Aorta (tissue), 5 donors: Measurements from ENCODE around the gene LZTS2. TPM values are rescaled to one million over a fixed set of nuclear protein-coding genes. Genes with fewer than 3 reads are reported as not detected.
A peak's percentile ranks its signal among the peaks of the same experiment; 100 is the strongest.

Source experiments
- ATAC-seq: fragments of 200-7000 bp; cut with Tn5 transposase; one replicate; pipeline ENCODE4 v1.9.1; 2022; ENCODE audit warnings: moderate library complexity; ENCODE audit not compliant: low FRiP score
- DNase-seq, 2 donors: peaks; one replicate each; pipeline ENCODE4 v3.0.0-alpha.2; 2020
- H3K27ac ChIP-seq, 2 donors: one replicate each; pipeline ENCODE4 v1.5.1; 2013; ENCODE audit warnings: low read length in 2 of 2, mild to moderate bottlenecking in 2 of 2, moderate library complexity in 2 of 2, control low read depth in 1 of 2, inconsistent platforms in 1 of 2, low read depth in 1 of 2
- H3K27me3 ChIP-seq, 2 donors: one replicate each; pipeline ENCODE4 v1.6.1; 2013; ENCODE audit warnings: control low read depth in 1 of 2, low read length in 1 of 2, mild to moderate bottlenecking in 1 of 2, moderate library complexity in 1 of 2; ENCODE audit not compliant: insufficient read depth in 2 of 2, control insufficient read depth in 1 of 2
- H3K36me3 ChIP-seq, 2 donors: one replicate each; pipeline ENCODE4 v1.6.1; 2013; ENCODE audit warnings: control low read depth in 1 of 2, low read length in 1 of 2, mild to moderate bottlenecking in 1 of 2; ENCODE audit not compliant: insufficient read depth in 2 of 2, control insufficient read depth in 1 of 2
- H3K4me1 ChIP-seq, 2 donors: one replicate each; pipeline ENCODE4 v1.6.1; 2013; ENCODE audit warnings: low read length in 2 of 2, control low read depth in 1 of 2, mild to moderate bottlenecking in 1 of 2, moderate library complexity in 1 of 2; ENCODE audit not compliant: insufficient read depth in 2 of 2, control insufficient read depth in 1 of 2
- H3K4me3 ChIP-seq, 2 donors: one replicate each; pipeline ENCODE4 v1.5.1; 2013; ENCODE audit warnings: low read length in 2 of 2, control low read depth in 1 of 2, mild to moderate bottlenecking in 1 of 2
- H3K9me3 ChIP-seq: one replicate; pipeline ENCODE4 v1.6.1; 2013; ENCODE audit warnings: mild to moderate bottlenecking, low read length; ENCODE audit not compliant: control insufficient read depth
- WGBS, 2 donors: extraction: QIAGEN DNeasy Blood & Tissue Kit; methylation state at CpG; one replicate each; pipeline ENCODE4 v1.1.7; 2013; 5-methylcytosine and 5-hydroxymethylcytosine counted together
- intact Hi-C, 2 donors: fragments of 100-400 bp; cut with DNase I; formaldehyde crosslinking; loops; one replicate each; pipeline versions ENCODE4 v1.14.2 to v1.15.0; 2022
- polyA plus RNA-seq, 2 donors: library from polyadenylated mRNA; stranded (reverse); fragments of 200-250 nt; gene quantifications; one replicate each; pipeline ENCODE4 v1.2.3, GENCODE V29; 2013
- total RNA-seq, 2 donors: library from RNA; stranded (reverse); fragmentation: NEBNext Ultra II Directional; extraction: Animal tissue kit (Norgen Biotek cat#: 25700); gene quantifications; one replicate each; pipeline ENCODE4 v1.2.1, GENCODE V29; 2021
- donor health status: healthy with polysubstance abuse.
- donor health status: Bipolar disorder and iron deficiency.
- donor health status: DM: no; HTN: no; CAD: no.
- donor health status: DM: no; HTN: no; CAD: no.
- donor health status: DM: yes; HTN: yes; CAD: no.

Gene LZTS2
- total and polyA plus RNA-seq, 4 donors: 38.3 to 108 (median 94.6) TPM

DNA sequence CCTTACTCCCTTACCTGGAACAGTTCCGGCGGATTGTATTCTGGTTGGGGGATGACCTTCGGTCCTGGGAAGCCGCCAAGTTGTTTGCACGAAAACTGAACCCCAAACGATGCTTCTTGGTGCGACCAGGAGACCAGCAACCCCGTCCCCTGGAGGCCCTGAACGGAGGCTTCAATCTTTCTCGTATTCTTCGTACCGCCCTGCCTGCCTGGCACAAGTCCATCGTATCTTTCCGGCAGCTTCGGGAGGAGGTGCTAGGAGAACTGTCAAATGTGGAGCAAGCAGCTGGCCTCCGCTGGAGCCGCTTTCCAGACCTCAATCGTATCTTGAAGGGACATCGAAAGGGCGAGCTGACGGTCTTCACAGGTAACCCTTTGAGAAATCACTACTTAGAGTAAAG lies 10.5 kb upstream of the LZTS2 start:
- ATAC-seq (no peak), DNase-seq (peak in 1 of 2 donors; percentile 46)
- intact Hi-C loops: no loop called here
- H3K9me3 ChIP-seq: no peaks in the 10 kb centered on the region
- 88 to 90% methylated on average over 21 of the region's 21 CpGs for WGBS, 2 donors
- H3K4me1 ChIP-seq: peaks cover 0 to 8% of the 10 kb centered on the region in 2 donors
- H3K27me3 ChIP-seq: no peaks in the 10 kb centered on the region
- H3K36me3 ChIP-seq: no peaks in the 10 kb centered on the region
- H3K4me3 ChIP-seq: no peak overlapping the region
- no peak overlapping the region for H3K27ac ChIP-seq

DNA sequence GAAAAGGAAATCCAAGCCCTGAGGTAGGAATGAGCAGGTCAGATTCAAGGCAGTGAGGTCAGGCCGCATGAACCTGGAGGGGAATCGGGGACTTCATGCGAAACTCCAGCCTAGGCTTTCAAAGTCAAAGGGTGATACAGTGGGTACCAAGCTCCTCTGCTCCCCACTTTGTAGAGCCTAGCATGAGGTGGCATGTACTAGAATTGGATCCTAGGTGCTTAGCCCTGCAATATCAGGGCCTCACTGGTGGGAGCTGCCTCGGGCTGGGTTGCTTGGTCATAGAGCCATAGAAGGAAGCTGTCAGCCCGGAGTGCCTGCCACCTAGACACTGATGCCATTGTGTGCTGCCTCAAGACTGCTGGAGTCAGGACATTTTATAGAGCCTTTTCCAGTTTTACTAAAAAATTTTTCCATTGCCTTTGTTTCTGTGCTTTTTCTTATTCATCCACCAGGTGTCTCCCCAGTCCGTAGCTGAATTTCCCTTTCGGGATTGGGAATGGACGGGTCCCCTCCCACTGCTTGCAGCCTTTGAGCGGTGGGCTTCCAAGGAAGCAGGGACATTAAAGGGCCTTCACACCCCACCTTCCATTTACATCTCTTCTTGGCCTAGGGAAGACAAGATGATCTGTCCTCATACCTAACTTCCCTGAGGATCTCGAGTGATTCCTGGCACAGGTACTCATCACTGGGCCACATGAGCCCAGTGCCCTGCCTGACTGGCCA lies 5.5 kb upstream of the LZTS2 start:
- intact Hi-C loops: loop anchor here in 1 of 2 donors (1.0 kb wide), 1 partner anchor 20 kb away; no protein-coding TSS in a partner anchor
- Histone ChIP-seq H3K27ac (no peak overlapping the region), H3K36me3 (no peaks in the 10 kb centered on the region), H3K9me3 (no peaks in the 10 kb centered on the region), H3K4me3 (no peak overlapping the region), H3K27me3 (no peaks in the 10 kb centered on the region), H3K4me1 (no peaks in the 10 kb centered on the region)
- DNase-seq: peak in 1 of 2 donors; percentile 36
- WGBS, 2 donors: 40% methylated on average over 10 of the region's 10 CpGs
- ATAC-seq: no peak

DNA sequence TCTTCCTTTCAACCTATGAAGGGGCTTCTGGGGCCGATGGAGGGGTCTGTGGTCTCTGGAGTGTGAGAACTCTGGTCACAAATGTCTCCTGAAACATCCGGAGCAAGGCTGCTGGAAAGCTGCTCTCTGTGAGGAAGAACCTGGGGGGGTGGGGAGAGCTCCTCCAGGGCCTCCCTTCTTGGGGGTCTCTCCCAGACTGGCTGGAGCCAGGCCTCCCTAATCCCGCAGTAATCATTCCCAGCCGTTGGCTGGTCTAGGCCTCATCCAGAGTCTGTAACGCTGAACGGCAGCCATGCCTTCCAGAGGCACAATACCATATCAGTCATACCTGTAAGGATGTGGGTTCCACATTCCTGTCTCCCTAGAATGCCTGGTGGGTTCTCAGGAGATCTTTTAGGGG lies 4.4 kb upstream of the LZTS2 start:
- H3K27me3 ChIP-seq: no peaks in the 10 kb centered on the region
- no peaks in the 10 kb centered on the region for H3K4me1 ChIP-seq
- DNase-seq (no peak), ATAC-seq (no peak)
- no peak overlapping the region for H3K4me3 ChIP-seq
- intact Hi-C loops: loop anchor here in 1 of 2 donors (5.0 kb wide), 2 partner anchors 37 to 72 kb away; partner anchors contain the start of genes PDZD7 and SFXN3
- WGBS, 2 donors: 56 to 58% methylated on average over 6 of the region's 6 CpGs
- H3K36me3 ChIP-seq: no peaks in the 10 kb centered on the region
- H3K27ac ChIP-seq: no peak overlapping the region
- H3K9me3 ChIP-seq: no peaks in the 10 kb centered on the region

- peak overlapping the region in 1 of 2 donors; percentile 55 for H3K27ac ChIP-seq
- ATAC-seq: no peak
- H3K9me3 ChIP-seq: no peaks in the 10 kb centered on the region
- no peak for DNase-seq
- no peaks in the 10 kb centered on the region for H3K4me1 ChIP-seq
- H3K36me3 ChIP-seq: no peaks in the 10 kb centered on the region
- WGBS, 2 donors: 3% methylated on average over 40 to 46 of the region's 46 CpGs
- peak overlapping the region; percentile 46 to 69 for H3K4me3 ChIP-seq
- H3K27me3 ChIP-seq: no peaks in the 10 kb centered on the region
- intact Hi-C loops: loop anchor here in 1 of 2 donors (5.0 kb wide), 2 partner anchors 35 to 70 kb away; partner anchors contain the start of genes PDZD7 and SFXN3
Observed at GRCh38 chr10:100996678-100997359, 2.8 kb upstream of the LZTS2 start.

DNA sequence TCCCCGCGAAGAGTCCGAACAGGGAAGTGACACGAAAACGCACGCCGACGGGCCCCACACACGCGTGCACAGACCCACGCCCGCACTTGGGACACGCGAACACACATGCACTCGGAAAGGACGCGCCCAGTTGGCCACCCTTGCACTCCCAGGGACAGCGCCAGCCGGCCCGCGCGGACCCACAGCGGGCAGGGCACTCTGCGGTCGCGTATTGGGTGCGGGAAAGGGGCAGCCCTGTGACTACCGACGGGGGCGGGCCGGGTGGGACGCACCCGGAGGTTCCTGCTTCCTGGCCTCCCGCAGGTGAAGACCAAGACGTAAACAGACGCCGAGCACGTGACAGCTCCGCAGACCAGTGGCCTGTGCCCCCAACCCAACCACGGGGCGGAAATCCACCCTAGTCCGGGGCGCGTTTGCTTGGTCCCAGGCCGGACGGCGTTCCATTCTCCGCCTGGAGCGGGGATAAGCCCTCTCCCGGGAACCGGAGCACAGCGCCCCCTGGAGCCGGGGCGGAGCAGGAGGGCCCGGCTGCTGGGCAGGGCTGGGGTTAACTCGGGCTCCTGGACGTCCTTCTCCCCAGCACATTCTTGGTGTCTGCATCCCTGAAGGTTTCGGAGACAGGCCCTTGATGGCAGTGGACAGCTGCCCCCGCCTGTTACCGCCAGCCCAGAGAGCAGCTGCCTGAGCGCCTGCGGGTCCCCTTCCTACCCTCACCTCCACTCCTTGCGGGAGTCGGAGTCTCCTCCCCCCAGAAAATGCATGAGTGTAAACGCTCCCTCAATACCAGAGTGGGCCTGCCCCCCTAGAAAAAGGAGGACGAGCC lies 2.0 kb upstream of the LZTS2 start:
- Histone ChIP-seq H3K4me3 (peak overlapping the region; percentile 46 to 69), H3K4me1 (no peaks in the 10 kb centered on the region), H3K27ac (peak overlapping the region; percentile 30 to 68), H3K36me3 (no peaks in the 10 kb centered on the region), H3K9me3 (no peaks in the 10 kb centered on the region), H3K27me3 (no peaks in the 10 kb centered on the region)
- ATAC-seq (peak; percentile 73), DNase-seq (peak; percentile 91 to 94)
- intact Hi-C loops: loop anchor here (2.0 to 5.0 kb wide), 3 partner anchors 15 to 70 kb away; partner anchors contain the start of genes PDZD7 (in 1 of the 2) and SFXN3 (in 1 of the 2)
- WGBS, 2 donors: 0% methylated on average over 56 to 66 of the region's 66 CpGs

- Histone ChIP-seq H3K36me3 (no peaks in the 10 kb centered on the region), H3K4me1 (no peaks in the 10 kb centered on the region), H3K9me3 (no peaks in the 10 kb centered on the region), H3K27me3 (no peaks in the 10 kb centered on the region), H3K27ac (peak overlapping the region; percentile 30 to 99), H3K4me3 (peak overlapping the region; percentile 46 to 69)
- DNase-seq (peak; percentile 92), ATAC-seq (peak; percentile 66)
- 0 to 1% methylated on average over 25 of the region's 25 CpGs for WGBS, 2 donors
- intact Hi-C loops: loop anchor here (2.0 to 5.0 kb wide), 3 partner anchors 14 to 69 kb away; partner anchors contain the start of genes PDZD7 (in 1 of the 2) and SFXN3 (in 1 of the 2)
Observed at GRCh38 chr10:100998183-100998990, 1.2 kb upstream of the LZTS2 start.

DNA sequence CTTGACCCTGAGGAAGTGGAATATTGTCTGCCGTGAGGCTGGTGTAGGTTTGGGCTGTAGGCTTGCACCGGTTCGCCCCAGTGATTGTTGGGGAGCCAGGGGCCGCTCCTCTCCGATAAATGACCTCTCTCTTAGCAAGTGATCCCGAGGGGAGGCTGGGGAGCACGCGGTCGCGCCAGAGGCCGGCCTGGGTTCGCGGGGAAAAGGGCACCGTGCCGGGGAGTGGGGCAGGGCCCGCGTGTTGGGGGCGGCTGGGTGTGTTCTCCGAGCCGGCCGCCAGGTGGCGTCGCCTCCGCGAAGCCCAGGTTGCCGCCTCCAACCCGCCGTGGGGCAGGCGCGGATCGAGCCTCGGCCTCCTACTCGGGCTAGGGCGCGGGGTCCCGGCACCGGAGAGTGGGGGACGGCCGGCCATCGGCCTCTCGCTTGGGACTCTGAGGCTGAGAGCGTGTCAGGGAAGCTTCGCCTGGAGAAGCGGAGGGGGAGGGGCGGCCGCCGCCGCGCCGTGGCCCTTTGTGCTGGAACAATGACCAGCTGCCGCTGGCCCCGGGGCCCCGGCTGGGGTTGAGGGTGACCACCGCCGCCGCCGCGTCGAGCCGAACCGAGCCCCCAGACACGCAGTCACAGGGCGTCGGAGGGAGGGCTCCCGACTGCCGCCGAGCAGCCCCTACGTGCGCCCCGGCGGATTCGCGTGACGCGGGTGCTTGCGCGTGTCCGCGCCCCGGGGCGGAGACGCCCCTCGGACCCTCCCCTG lies 442 bp upstream of the LZTS2 start:
- 0% methylated on average over 57 to 83 of the region's 83 CpGs for WGBS, 2 donors
- H3K27ac ChIP-seq: peak overlapping the region; percentile 85 to 99
- H3K36me3 ChIP-seq: peaks cover 0 to 2% of the 10 kb centered on the region in 2 donors
- DNase-seq (peak; percentile 91 to 95), ATAC-seq (peak; percentile 90)
- H3K4me1 ChIP-seq: no peaks in the 10 kb centered on the region
- intact Hi-C loops: loop anchor here (2.0 to 5.0 kb wide), 3 partner anchors 14 to 68 kb away; partner anchors contain the start of genes PDZD7 (in 1 of the 2) and SFXN3 (in 1 of the 2)
- no peaks in the 10 kb centered on the region for H3K9me3 ChIP-seq
- H3K4me3 ChIP-seq: peak overlapping the region; percentile 69
- no peaks in the 10 kb centered on the region for H3K27me3 ChIP-seq
